PC-9 (cell line): ENCODE results near the gene FLAD1.

ENCODE experiments used
- EZH2 ChIP-seq: fragments of 200-600 bp; sonication (generic); IDR thresholded peaks from 2 replicates; pipeline ENCODE4 v1.8.0; 2017; ENCODE audit warnings: antibody characterized with exemption, low read depth
- TF ChIP-seq, protein P1 (sequence below): fragments of 200-600 bp; sonication (generic); conservative IDR thresholded peaks from 2 replicates; pipeline ENCODE4 v1.6.1; 2017; ENCODE audit warnings: mixed run types, antibody characterized with exemption, mild to moderate bottlenecking, moderate library complexity

DNA sequence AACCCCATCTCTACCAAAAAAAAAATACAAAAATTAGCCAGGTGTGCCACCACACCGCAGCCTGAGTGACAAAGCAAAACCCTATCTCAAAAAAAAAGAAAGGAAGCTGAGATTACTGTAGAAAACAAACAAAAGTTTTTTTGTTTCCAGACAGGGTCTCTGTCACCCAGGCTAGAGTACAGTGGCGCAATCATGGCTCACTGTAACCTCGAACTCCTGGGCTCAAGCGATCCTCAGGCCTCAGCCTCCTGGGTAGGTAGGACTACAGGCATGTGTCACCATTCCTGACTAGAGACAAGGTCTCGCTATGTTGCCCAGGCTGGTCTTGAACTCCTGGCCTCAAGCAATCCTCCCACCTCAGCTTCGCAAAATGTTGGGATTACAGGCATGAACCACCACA is 18.8 kb upstream of the FLAD1 start:
- TF ChIP-seq, protein P1, sequence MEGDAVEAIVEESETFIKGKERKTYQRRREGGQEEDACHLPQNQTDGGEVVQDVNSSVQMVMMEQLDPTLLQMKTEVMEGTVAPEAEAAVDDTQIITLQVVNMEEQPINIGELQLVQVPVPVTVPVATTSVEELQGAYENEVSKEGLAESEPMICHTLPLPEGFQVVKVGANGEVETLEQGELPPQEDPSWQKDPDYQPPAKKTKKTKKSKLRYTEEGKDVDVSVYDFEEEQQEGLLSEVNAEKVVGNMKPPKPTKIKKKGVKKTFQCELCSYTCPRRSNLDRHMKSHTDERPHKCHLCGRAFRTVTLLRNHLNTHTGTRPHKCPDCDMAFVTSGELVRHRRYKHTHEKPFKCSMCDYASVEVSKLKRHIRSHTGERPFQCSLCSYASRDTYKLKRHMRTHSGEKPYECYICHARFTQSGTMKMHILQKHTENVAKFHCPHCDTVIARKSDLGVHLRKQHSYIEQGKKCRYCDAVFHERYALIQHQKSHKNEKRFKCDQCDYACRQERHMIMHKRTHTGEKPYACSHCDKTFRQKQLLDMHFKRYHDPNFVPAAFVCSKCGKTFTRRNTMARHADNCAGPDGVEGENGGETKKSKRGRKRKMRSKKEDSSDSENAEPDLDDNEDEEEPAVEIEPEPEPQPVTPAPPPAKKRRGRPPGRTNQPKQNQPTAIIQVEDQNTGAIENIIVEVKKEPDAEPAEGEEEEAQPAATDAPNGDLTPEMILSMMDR = no peak
- no peak for TF ChIP-seq EZH2
